Right lobe of liver (tissue), 6 donors: Measurements from ENCODE around the gene LIPE. TPM values are rescaled to one million over a fixed set of nuclear protein-coding genes. Genes with fewer than 3 reads are reported as not detected.

Experiments
- ATAC-seq, 4 donors: fragments of 200-7000 bp; cut with Tn5 transposase; one replicate each; pipeline ENCODE4 v1.9.1; 2020; ENCODE audit warnings: mild to moderate bottlenecking in 4 of 4, moderate library complexity in 4 of 4
- DNase-seq, 3 donors: peaks; one replicate each; pipeline ENCODE4 v3.0.0-alpha.2; 2020
- H3K27ac ChIP-seq, 3 donors: fragments of 200-600 bp; one replicate each; pipeline ENCODE4 v1.8.0; 2022
- H3K27me3 ChIP-seq, 2 donors: fragments of 200-600 bp; one replicate each; pipeline ENCODE4 v1.8.0; 2022
- H3K36me3 ChIP-seq, 4 donors: fragments of 200-600 bp; sonication (generic) in 1 of 4; one replicate each; pipeline versions ENCODE4 v1.5.1 to v1.8.0; 2017 to 2022; ENCODE audit warnings: control low read depth in 1 of 4
- H3K4me1 ChIP-seq, 4 donors: fragments of 200-600 bp; sonication (generic) in 1 of 4; one replicate each; pipeline versions ENCODE4 v1.5.1 to v1.8.0; 2017 to 2022; ENCODE audit warnings: control low read depth in 1 of 4
- H3K4me3 ChIP-seq, 3 donors: fragments of 200-600 bp; one replicate each; pipeline ENCODE4 v1.8.0; 2022
- H3K9me3 ChIP-seq, 4 donors: fragments of 200-600 bp; sonication (generic) in 1 of 4; one replicate each; pipeline versions ENCODE4 v1.5.1 to v1.8.0; 2017 to 2022; ENCODE audit warnings: control low read depth in 1 of 4
- POLR2A ChIP-seq: fragments of 450-650 bp; IDR thresholded peaks from one replicate; pipeline ENCODE4 v1.6.1; 2017; ENCODE audit warnings: antibody characterized with exemption, mild to moderate bottlenecking
- WGBS: methylation state at CpG from one replicate; pipeline ENCODE4 v1.1.6; 2018; ENCODE audit warnings: low coverage, low lambda C conversion rate; ENCODE audit not compliant: insufficient coverage; ENCODE audit errors: missing lambda C conversion rate; 5-methylcytosine and 5-hydroxymethylcytosine counted together
- intact Hi-C, 2 donors: fragments of 100-400 bp; cut with DNase I; formaldehyde crosslinking; loops; one replicate each; pipeline versions ENCODE4 v1.11.2 to v1.14.1; 2022
- total RNA-seq, 6 experiments: library from RNA; depleted of rRNA in 2 of 6; stranded (reverse); fragments of >200 nt in 2 of 6; fragmentation: NEBNext Ultra II Directional in 3 of 6; extraction: Animal tissue kit (Norgen Biotek cat#: 25700) in 3 of 6; gene quantifications; one replicate each; pipeline versions ENCODE4 v1.1.0 to v1.2.4, GENCODE V29; 2016 to 2023
- TF ChIP-seq, protein P1 (sequence below), 4 donors: fragments of 200-600 bp in 3 of 4; fragments of 450-650 bp in 1 of 4; IDR thresholded peaks; one replicate each; pipeline versions ENCODE4 v1.5.1 to v1.8.0; 2016 to 2022; ENCODE audit warnings: antibody characterized with exemption in 4 of 4, mild to moderate bottlenecking in 2 of 4
- donor health status: DM: no; HTN: yes; CAD: no.
- donor health status: DM: no; HTN: no; CAD: no.
- donor health status: DM: no; HTN: no; CAD: no.
- donor health status: DM: no; HTN: yes; CAD: no.
- donor health status: DM: no; HTN: yes; CAD: no.

The LIPE gene
- total RNA-seq, 6 experiments from 2014 or later: 0.87 to 2.5 (median 1.8) TPM

DNA sequence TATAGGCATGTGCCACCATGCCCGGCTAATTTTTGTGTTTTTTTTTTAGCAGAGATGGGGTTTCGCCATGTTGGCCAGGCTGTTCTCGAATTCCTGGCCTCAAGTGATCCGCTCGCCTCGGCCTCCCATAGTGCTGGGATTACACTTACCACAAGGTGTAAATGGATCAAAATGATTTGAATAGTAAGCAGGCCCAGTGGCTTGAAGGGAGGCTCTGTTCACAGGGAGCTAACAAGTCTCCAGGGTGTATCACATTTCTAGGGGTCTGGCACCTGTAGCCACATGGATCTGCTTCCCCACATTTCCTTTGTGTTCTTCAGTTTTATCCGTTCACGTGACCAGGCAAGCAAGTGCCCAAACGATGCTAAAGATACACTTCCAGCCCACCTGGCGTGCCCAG lies 23.6 kb downstream of the LIPE start:
- WGBS: 96% methylated on average over 7 of the region's 10 CpGs

GRCh38 chr19:42402376-42403116 lies 24.6 kb downstream of the LIPE start:
- ATAC-seq (no peak), DNase-seq (no peak)
- no peaks in the 10 kb centered on the region for H3K36me3 ChIP-seq
- 24% methylated on average over 11 of the region's 34 CpGs for WGBS
- TF ChIP-seq, protein P1, sequence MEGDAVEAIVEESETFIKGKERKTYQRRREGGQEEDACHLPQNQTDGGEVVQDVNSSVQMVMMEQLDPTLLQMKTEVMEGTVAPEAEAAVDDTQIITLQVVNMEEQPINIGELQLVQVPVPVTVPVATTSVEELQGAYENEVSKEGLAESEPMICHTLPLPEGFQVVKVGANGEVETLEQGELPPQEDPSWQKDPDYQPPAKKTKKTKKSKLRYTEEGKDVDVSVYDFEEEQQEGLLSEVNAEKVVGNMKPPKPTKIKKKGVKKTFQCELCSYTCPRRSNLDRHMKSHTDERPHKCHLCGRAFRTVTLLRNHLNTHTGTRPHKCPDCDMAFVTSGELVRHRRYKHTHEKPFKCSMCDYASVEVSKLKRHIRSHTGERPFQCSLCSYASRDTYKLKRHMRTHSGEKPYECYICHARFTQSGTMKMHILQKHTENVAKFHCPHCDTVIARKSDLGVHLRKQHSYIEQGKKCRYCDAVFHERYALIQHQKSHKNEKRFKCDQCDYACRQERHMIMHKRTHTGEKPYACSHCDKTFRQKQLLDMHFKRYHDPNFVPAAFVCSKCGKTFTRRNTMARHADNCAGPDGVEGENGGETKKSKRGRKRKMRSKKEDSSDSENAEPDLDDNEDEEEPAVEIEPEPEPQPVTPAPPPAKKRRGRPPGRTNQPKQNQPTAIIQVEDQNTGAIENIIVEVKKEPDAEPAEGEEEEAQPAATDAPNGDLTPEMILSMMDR (IDR thresholded peaks at IDR 0.05): no peak
- TF ChIP-seq POLR2A: no peak
- no peak overlapping the region for H3K4me3 ChIP-seq
- no peaks in the 10 kb centered on the region for H3K9me3 ChIP-seq
- no peaks in the 10 kb centered on the region for H3K4me1 ChIP-seq
- no peaks in the 10 kb centered on the region for H3K27me3 ChIP-seq
- H3K27ac ChIP-seq: no peak overlapping the region
- intact Hi-C loops: loop anchor here in 1 of 2 donors (10.0 kb wide), 1 partner anchor 278 kb away; no protein-coding TSS in a partner anchor

More for the DNA sequence above, 23.6 kb downstream of the LIPE start:
- ATAC-seq: no peak
- H3K4me3 ChIP-seq: no peak overlapping the region
- TF ChIP-seq, protein P1 (IDR thresholded peaks at IDR 0.05): no peak
- TF ChIP-seq POLR2A: no peak
- no peaks in the 10 kb centered on the region for H3K27me3 ChIP-seq
- H3K36me3 ChIP-seq: no peaks in the 10 kb centered on the region
- intact Hi-C loops: loop anchor here in 1 of 2 donors (10.0 kb wide), 1 partner anchor 279 kb away; no protein-coding TSS in a partner anchor
- H3K4me1 ChIP-seq: no peaks in the 10 kb centered on the region
- H3K9me3 ChIP-seq: no peaks in the 10 kb centered on the region
- H3K27ac ChIP-seq: no peak overlapping the region
- no peak for DNase-seq

DNA sequence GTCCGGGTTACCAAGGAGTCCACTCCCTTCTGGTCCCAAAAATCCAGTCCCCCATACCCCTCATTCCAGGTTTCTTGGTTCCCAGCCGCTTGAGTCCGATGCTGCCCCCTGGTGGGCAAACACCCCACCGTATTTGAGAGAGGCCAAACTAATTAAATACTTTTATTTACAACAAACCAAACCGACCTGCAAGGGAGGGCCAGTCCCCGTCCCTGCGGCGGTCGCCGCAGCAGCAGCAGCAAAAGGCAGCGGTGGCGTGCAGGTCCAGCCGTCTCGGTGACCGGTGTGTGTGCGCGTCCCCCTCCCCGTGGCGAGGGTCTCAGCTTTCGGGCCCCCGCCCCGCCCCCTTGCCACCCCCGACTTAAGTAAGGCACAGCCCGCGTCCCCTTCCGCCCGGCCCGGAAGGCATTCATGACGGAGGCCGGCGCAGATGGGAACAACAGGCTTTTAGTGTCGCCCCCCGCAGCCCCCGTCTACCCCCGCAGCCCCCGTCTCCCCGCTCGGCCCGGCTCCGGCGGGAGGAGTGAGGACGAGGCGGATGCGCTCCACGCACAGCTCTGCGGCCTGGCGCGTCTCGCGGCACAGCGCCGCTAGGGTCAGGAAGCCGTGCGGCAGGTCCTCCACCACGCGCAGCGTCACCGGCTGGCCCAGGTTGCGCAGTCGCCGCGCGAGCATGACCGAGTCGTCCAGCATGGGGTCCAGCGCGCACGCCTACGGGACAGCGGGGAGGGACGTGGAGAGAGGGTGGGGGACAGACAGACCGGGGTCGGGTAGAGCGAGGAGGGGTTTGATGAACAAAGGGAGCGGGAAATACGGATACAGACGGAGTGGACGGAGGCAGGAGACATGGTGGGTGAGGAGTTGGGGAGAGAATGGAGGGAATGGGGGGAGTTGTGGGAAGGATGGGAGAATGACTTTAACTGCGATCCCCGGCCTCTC lies 25.6 kb downstream of the LIPE start:
- Histone ChIP-seq H3K36me3 (no peaks in the 10 kb centered on the region), H3K27ac (no peak overlapping the region), H3K27me3 (no peaks in the 10 kb centered on the region), H3K4me3 (peak overlapping the region; percentile 47 to 54 (median 53)), H3K9me3 (no peaks in the 10 kb centered on the region), H3K4me1 (no peaks in the 10 kb centered on the region)
- WGBS: 5% methylated on average over 24 of the region's 80 CpGs
- no peak for TF ChIP-seq POLR2A
- TF ChIP-seq, protein P1 (IDR thresholded peaks at IDR 0.05): peak; percentile 68 to 75 (median 72)
- ATAC-seq: peak; percentile 75 to 82 (median 78)
- intact Hi-C loops: loop anchor here in 1 of 2 donors (10.0 kb wide), 1 partner anchor 277 kb away; no protein-coding TSS in a partner anchor
- DNase-seq: peak; percentile 69 to 80 (median 75)

DNA sequence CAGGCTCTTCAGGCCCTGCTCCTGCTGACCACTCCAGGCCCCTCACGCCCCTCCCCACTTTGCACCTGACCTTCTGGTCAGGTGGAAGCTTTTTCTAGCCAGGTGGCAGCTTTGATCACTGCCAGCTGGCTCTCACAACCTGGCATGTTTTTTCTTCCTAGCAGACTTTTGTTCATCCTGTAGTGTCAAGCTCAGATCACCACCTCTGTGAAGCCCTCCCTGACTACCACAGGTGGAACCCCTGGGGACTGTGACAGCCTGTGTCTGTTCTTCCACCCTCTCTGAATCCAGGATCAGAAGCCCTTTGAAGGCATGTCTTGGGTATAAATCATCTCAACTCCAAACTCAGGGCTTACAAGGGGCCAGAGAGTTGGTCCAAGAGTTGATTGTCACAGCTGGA lies 26.8 kb downstream of the LIPE start:
- ATAC-seq: no peak
- WGBS: 86% methylated on average over 1 of the region's 1 CpG

More for the DNA sequence above, 26.8 kb downstream of the LIPE start:
- no peaks in the 10 kb centered on the region for H3K9me3 ChIP-seq
- TF ChIP-seq, protein P1 (IDR thresholded peaks at IDR 0.05): no peak
- no peak for TF ChIP-seq POLR2A
- no peaks in the 10 kb centered on the region for H3K27me3 ChIP-seq
- DNase-seq: no peak
- no peak overlapping the region for H3K4me3 ChIP-seq
- intact Hi-C loops: loop anchor here in 1 of 2 donors (10.0 kb wide), 1 partner anchor 276 kb away; no protein-coding TSS in a partner anchor
- H3K27ac ChIP-seq: no peak overlapping the region
- no peaks in the 10 kb centered on the region for H3K36me3 ChIP-seq
- no peaks in the 10 kb centered on the region for H3K4me1 ChIP-seq
